GM12874 (cell line): ENCODE measurements around the gene MYH3.

ENCODE experiments used
- CTCF ChIP-seq: IDR thresholded peaks from 2 replicates; pipeline ENCODE4 v1.5.1; 2011; ENCODE audit warnings: low read depth, mild to moderate bottlenecking, control low read depth, low read length, moderate library complexity; ENCODE audit not compliant: insufficient read depth

Gene MYH3

GRCh38 chr17:10663231-10663630, 6.1 kb upstream of the MYH3 start:
- no peak for TF ChIP-seq CTCF

GRCh38 chr17:10661437-10661836, 4.3 kb upstream of the MYH3 start:
- TF ChIP-seq CTCF = no peak

GRCh38 chr17:10657879-10658278, 770 bp upstream of the MYH3 start:
- no peak for TF ChIP-seq CTCF

- no peak for TF ChIP-seq CTCF
These were observed 3.1 kb downstream of the MYH3 start for GRCh38 chr17:10653987-10654386.

- no peak for TF ChIP-seq CTCF
These were observed 4.0 kb downstream of the MYH3 start for GRCh38 chr17:10652984-10653659.

GRCh38 chr17:10651927-10652326, 5.2 kb downstream of the MYH3 start:
- TF ChIP-seq CTCF = no peak

GRCh38 chr17:10649602-10650001, 7.5 kb downstream of the MYH3 start:
- TF ChIP-seq CTCF = no peak
